GM20431 (cell line): ENCODE results near the gene SRPK2.
"Not testable (repeated sequence)": the region's sequence is repeated elsewhere in the genome, so short reads cannot be mapped to it uniquely, and the experiment has no call there.

Experiments used
- in situ Hi-C: fragments of 300-500 bp; cut with MseI, MboI; formaldehyde crosslinking; loops from one replicate; pipeline ENCODE4 v1.15.0; 2020; ENCODE audit warnings: low sequenced_read_pairs; ENCODE audit not compliant: unreplicated experiment

SRPK2 gene

DNA sequence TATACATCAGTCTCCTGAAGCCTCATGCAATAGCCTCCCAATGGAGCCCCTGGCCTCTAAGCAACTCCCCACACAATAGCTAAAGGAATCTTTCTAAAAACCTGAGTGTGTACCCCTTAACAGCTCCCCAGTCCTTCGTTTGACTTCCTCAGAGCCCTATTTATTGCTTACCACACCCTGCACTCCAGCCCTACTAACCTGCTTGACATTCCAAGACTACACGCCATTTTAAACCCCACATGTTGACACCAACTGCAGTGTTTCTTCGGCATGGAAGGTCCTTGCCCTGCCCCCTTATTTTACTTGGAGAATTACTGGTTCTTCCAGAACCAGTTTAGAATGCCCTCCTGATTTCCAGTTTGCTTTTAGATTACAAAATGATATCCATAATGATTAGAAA, 10.8 kb downstream of the SRPK2 start:
- in situ Hi-C loops: no loop called here

DNA sequence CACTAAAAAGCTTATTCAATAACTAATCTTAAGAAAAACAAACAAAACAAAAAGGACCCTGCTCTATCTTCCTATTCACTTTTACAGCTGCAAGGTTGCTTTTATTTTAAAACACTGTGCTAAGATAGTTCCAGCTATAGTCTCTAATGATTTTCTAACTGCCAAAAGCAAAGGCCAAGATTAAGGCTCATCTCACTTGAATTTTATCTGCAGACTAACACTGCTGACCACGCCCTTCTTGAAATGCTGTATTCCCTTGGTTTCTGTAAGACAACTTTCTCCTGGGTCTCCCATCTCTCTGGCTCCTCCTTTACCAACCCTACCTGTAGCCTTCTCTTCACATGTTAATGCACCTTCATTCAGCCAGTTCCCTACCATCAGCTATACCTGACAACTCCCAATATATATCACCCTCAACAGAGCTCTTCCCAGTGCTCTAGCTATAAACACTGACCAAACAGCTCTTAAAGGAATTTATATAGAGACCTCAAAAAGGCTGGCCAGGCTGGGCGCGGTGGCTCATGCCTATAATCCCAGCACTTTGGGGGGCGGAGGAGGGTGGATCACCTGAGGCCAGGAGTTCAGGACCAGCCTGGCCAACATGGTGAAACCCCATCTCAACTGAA, 11.7 kb downstream of the SRPK2 start:
- in situ Hi-C loops: no loop called here

GRCh38 chr7:105369944-105370343, 18.8 kb downstream of the SRPK2 start:
- in situ Hi-C loops: no loop called here

- in situ Hi-C loops: no loop called here
These were observed 21.3 kb downstream of the SRPK2 start for GRCh38 chr7:105367458-105367857.

DNA sequence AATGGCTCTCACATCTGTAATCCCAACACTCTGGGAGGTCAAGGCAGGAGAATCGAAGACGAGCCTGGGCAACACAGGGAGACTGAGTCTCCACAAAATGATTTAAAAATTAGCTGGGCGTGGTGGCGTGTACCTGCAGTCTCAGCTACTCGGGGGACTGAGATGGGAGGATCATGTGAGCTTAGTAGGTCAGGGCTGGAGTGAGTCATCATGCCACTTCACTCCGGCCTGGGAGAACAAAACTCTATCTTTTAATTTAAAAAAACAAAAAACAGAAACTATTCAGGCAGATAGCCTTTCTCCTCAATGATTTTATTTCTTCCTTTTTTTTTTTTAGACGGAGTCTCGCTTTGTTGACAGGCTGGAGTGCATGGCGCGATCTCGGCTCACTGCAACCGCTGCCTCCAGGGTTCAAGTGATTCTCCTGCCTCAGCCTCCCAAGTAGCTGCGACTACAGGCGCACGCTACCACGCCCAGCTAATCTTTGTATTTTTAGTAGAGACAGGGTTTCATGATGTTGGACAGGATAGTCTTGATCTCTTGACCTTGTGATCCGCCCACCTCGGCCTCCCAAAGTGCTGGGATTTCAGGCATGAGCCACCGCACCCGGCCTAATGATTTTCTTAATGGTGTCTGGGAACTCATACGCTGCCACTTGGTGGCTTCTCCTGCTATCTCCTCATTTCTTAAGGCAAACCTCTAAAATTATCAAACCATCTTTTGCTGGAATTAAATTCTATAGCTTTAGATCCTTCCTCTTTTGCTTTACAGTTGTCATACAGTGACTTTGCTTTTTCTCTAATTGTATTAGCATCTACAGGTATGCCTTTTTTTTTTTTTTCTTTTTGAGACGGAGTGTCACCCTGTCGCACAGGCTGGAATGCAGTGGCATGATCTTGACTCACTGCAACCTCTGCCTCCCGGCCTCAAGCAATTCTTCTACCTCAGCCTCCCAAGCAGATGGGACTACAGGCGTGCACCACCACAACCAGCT, 22.9 kb downstream of the SRPK2 start:
- in situ Hi-C loops: no loop called here

GRCh38 chr7:105364684-105365083, 24.0 kb downstream of the SRPK2 start:
- in situ Hi-C loops: no loop called here

DNA sequence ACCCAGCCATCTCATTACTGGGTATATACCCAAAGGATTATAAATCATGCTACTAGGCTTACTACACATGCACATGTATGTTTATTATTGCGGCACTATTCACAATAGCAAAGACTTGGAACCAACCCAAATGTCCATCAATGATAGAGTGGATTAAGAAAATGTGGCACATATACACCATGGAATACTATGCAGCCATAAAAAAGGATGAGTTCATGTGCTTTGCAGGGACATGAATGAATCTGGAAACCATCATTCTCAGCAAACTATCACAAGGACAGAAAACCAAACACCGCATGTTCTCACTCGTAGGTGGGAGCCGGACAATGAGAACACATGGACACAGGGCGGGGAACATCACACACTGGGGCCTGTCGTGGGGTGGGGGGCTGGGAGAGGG, 25.1 kb downstream of the SRPK2 start:
- in situ Hi-C loops: not testable (repeated sequence)

- in situ Hi-C loops: not testable (repeated sequence)
These were observed 26.0 kb downstream of the SRPK2 start for GRCh38 chr7:105362685-105363084.

GRCh38 chr7:105361995-105362394, 26.7 kb downstream of the SRPK2 start:
- in situ Hi-C loops: not testable (repeated sequence)

GRCh38 chr7:105360149-105360548, 28.6 kb downstream of the SRPK2 start:
- in situ Hi-C loops: not testable (repeated sequence)

GRCh38 chr7:105355701-105356100, 33.0 kb downstream of the SRPK2 start:
- in situ Hi-C loops: no loop called here

GRCh38 chr7:105354383-105354782, 34.3 kb downstream of the SRPK2 start:
- in situ Hi-C loops: no loop called here

DNA sequence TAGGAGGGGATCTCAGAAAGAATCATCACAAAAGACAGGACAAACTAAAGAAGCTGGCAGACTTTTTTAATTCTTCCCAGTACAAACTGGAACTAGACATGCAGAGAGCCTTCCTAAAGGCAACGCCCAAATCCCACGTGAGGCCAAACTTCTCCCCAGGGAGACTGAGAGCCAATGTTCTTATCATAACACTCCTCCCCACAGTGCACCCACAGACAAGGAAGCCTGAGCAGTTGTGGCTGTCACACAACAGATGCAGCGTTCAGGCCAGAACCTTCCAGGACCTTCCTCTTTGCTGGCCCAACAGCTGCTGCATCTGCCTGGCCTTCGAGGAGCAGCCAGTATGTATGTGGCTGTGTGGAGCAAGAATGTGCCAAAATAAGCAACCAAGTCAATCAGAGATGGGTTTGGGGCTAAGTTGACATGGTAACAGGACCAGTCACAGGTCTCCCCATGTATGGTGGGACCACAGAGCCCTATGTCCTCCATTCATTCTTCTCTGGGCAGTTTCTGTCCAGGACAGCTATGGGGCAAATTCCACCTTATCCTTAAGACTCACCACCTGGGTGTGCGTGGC, 34.9 kb downstream of the SRPK2 start:
- in situ Hi-C loops: no loop called here

DNA sequence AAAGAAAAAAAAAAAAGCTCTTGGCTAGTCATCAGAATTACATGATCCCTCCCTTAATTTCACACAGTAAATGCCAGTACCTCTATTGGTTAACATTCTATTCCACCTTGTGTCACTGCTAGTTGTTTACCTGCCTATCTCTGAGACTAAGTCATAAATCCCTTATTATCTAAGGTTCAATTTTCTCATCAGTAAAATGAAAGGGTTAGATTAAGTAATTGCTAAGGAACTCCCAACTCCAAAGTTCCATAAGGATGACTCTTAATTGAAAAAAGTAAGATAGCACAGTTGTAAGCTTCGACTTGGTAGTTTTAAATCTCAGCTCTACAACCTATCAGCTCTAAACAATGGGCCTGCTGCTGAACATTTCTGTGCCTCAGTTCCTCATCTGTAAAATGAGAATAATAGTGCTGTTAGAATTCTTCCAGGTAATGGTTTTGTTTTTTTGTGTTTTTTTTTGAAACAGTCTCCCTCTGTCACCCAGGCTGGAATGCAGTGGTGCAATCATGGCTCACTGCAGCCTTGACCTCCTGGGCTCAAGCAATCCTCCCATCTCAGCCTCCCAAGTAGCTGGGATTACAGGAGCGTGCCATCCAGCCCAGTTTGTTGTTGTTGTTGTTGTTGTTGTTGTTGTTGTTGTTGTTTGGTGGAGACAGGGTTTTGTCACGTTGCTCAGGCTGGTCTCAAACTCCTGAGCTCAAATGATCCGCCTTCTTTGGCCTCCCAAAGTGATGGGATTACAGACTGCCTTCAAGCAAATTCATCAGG, 35.6 kb downstream of the SRPK2 start:
- in situ Hi-C loops: no loop called here

- in situ Hi-C loops: no loop called here
These were observed 36.6 kb downstream of the SRPK2 start for GRCh38 chr7:105352018-105352612.

DNA sequence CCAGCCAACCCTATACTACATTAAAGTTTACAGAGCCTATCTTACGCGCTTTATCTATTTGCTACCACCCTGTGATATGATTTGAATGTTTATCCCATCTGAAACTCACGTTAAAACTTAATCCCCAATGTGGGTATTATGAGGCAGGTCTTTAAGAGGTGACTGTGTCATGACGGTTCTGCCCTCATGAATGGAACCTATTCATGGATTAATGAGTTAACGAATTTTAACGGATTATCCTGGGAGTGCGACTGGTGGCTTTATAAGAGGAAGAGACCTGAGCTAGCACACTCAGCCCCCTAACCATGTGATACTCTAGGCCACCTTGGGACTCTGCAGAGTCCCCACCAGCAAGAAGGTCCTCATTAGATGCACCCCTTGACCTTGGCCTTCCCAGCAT, 37.8 kb downstream of the SRPK2 start:
- in situ Hi-C loops: no loop called here

DNA sequence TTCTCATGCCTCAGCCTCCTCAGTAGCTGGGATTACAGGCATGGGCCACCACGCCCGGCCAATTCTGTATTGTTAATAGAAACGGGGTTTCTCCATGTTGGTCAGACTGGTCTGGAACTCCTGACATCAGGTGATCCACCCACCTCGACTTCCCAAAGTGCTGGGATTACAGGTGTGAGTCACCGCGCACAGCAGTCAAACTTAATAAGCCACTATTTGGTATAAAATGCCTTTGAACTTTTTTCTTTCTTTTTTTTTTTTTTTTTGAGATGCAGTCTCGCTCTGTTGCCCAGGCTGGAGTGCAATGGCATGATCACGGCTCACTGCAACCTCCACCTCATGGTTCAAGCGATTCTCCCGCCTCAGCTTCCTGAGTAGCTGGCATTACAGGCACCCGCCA, 40.5 kb downstream of the SRPK2 start:
- in situ Hi-C loops: not testable (repeated sequence)

DNA sequence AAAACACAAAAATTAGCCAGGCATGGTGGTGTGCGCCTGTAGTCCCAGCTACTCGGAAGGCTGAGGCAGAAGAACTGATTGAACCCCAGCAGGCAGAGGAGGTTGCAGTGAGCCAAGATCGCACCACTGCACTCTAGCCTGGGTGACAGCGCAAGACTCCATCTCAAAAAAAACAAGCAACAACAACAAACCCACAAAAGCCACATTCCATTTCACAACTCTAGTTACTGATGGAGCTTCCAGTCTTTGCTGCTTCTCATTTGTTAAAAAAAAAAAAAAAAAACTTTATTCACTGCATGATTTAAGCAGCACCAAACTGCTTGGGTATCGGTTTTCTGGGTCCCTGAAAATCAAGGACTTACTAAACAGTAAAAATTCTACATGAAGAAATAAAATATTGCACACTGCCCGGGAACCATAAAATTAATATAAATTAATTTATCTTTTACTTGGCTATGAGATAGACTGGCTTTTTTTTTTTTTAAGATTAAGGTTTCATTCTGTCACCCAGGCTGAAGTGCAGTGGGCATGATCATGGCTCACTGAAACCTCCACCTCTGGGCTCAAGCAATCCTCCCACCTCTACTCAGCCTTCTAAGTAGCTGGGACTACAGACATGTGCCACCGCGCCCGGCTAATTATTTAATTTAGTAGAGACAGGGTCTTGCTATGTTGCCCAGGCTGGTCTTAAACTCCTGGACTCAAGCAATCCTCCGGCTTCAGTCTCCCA, 42.0 kb downstream of the SRPK2 start:
- in situ Hi-C loops: no loop called here

- in situ Hi-C loops: no loop called here
These were observed 42.6 kb downstream of the SRPK2 start for GRCh38 chr7:105346138-105346537.
